Measurements from ENCODE around the gene ST6GAL1.
"Not testable (repeated sequence)": the region's sequence is repeated elsewhere in the genome, so short reads cannot be mapped to it uniquely, and the experiment has no call there.

ST6GAL1 gene

DNA sequence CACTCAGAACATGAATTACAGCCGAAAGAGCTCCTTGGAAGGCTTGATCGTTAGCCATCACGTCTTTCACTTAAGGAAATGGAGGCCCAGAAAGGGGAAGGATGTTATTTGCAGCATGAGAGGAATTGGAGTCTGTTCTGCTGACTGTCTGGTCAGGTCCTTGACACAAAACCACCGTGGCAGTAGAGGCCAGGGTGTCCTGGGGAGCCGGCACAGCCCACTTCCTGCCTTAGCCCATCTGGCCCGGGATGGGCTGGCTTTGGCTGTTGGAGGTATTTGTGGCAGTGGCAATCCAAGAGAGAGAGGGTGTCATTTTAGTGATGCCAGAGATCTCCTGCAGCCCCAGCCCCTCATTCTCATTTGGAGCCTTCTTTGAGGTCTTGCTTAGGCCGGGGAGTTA lies 37.4 kb downstream of the ST6GAL1 start:
- DNase-seq (ENCODE audit: low spot score), result no peak

- no peak for DNase-seq (ENCODE audit: low spot score)
Measured at GRCh38 chr3:186969607-186970006, 39.3 kb downstream of the ST6GAL1 start.

DNA sequence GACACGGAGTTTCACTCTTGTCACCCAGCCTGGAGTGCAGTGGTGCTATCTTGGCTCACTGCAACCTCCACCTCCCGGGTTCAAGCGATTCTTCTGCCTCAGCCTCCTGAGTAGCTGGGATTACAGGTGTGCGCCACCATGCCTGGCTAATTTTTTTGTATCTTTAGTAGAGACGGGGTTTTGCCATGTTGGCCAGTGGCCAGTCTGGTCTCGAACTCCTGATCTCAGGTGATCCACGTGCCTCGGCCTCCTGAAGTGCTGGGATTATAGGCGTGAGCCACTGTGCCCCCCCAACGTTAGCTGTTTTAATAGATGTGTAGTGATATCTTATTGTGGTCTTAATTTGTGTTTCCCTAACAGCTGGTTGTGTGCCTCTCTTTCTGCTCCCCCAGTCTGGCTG lies 40.8 kb downstream of the ST6GAL1 start:
- DNase-seq (ENCODE audit: low spot score), result not testable (repeated sequence)

DNA sequence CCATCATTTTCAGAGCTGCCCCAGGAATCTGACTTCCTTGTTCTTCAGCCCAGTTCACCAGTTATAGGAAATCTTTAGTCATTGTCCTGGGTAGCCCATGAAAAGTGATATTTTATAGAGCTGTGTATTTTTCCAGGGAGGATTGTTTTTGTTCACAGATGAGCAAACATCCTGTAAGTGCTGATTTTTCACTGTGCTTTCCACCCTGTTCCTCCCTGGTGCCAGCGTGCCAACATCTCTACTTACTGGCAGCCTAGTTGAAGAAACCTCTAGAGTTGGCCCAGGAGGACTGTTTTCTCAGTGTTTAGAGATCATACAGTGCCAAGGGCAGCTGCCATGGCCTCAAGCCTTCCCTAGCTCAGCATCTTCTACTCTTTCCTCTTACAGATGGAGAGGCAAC lies 41.3 kb downstream of the ST6GAL1 start:
- DNase-seq (ENCODE audit: low spot score), result no peak

GRCh38 chr3:186973702-186974101 lies 43.4 kb downstream of the ST6GAL1 start:
- no peak for DNase-seq (ENCODE audit: low spot score)

GRCh38 chr3:186974824-186975313 lies 44.5 kb downstream of the ST6GAL1 start:
- no peak for DNase-seq (ENCODE audit: low spot score)

DNA sequence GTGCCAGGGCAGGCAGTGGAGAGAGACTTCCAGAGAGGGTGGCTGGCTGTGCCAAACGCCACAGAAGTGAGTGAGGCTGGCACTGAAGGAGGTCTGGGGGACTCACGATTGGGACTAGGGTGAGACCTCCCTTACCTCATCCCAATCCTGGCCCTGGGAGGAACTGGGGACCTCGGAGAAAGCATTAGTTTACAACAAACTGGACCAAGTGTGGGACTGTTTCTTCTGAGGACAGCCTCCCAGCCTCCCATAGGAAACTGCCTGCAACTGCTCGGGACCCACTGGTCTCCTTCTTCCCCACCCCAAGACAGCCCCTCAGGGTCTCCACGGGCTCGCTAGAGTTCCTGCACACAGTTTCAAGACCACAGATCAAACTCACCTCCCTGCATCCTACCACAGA lies 45.4 kb downstream of the ST6GAL1 start:
- no peak for DNase-seq (ENCODE audit: low spot score)

DNA sequence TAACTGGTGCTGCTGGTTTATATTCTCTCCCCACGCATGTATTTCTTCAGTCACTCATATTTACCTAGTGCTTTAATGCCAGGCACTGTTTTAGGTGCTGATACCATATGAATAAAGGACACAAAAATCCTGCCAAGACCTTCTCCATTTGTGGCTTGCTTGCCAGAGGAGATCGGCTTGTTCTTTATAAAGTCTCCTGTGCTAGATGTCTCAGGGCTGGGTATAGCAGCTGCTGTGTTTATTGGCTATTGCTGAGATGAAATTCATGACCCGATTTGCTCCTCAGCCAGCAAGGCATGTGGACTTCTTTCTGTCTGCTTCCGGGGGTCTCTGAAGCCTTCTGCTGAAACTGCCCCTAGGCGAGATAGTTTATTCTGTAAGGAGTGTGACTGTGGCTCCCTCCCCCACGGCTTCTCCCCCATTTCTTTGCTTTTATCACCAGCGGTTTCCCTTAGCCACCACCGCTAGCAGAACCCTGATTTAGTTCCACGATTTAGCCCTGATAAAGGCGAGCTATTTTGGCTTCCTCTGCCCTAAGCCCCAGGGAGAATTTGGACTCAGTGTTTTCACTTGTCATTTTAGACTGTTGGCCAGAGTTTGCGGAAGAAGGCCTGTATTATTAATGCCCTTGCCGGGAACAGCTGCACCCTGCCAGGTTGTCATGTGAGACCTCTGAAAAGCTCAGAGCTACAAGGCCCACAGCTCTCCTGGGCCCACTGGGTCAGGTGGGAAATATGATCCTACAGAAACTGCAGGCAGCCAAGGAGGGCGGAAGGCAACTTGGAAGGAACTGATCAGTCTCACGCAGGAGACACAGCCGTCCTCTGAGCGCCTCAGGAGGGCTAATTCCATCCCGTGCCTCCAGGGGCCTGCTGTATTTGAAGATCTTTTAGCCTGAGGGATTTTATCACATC lies 46.8 kb downstream of the ST6GAL1 start:
- DNase-seq (ENCODE audit: low spot score), result peak; percentile 53

- DNase-seq (ENCODE audit: low spot score), result no peak
Measured at GRCh38 chr3:186978712-186979111, 48.4 kb downstream of the ST6GAL1 start.

- DNase-seq (ENCODE audit: low spot score), result no peak
Measured at GRCh38 chr3:186979852-186980251, 49.5 kb downstream of the ST6GAL1 start.

DNA sequence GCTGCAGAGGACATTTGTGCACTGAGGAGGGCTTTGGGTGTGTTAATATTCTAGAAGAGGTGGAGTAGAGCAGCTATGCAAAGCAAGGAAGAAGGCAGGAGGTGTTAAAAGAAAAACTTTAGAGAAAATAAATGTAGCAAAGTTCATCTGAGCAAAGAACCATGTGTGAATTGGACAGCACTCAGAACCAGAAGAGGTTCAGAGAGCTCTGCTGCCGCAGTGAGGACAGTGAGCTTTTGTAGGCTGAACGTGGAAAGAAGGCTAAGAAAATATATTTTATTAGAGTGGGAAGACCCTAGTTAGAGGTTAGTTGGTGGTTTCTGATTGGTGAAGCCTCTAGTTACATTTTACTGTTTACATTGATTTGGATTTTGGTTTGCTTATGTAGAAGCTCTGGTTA lies 50.7 kb downstream of the ST6GAL1 start:
- DNase-seq (ENCODE audit: low spot score), result no peak

DNA sequence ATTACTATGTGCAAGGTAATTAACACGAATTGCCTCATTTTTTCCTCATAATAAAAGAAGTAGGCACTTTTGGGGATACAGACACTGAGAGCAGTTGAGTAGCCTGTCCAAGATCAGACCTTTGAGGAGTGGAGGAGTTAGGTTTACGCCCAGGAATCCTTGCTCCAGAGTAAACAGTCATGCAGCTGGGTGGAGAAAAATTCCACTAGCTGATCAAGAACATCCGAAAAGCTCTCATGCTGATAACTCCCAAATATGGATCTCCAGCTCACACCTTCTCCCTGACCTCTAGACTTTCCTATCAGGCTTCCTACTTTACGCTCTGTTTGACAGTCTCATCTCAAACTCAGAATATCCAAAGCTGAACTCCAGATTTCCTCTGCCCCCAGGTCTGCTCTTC lies 53.3 kb downstream of the ST6GAL1 start:
- DNase-seq (ENCODE audit: low spot score), result no peak

- no peak for DNase-seq (ENCODE audit: low spot score)
Measured at GRCh38 chr3:186984064-186984463, 53.7 kb downstream of the ST6GAL1 start.

GRCh38 chr3:186985661-186986364 lies 55.5 kb downstream of the ST6GAL1 start:
- peak; percentile 13 for DNase-seq (ENCODE audit: low spot score)

DNA sequence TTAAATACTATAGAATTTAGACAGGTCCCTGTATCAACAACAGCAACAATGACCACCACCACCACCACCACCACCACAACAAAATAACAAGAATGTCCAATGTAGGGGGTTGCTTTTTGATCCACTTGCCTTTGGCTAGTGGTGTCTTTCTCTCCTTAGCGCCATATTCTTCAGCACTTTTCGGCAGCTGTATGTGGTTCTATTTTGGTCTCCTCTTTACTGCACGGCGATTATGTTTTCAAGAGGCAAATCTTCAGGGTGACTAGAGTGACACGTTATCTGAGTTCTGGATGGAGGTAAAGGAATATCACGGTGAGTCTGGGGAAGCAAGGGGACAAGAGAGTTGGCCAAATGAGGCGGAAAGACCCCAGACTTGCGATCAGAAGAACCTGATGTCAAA lies 56.1 kb downstream of the ST6GAL1 start:
- DNase-seq (ENCODE audit: low spot score), result no peak

DNA sequence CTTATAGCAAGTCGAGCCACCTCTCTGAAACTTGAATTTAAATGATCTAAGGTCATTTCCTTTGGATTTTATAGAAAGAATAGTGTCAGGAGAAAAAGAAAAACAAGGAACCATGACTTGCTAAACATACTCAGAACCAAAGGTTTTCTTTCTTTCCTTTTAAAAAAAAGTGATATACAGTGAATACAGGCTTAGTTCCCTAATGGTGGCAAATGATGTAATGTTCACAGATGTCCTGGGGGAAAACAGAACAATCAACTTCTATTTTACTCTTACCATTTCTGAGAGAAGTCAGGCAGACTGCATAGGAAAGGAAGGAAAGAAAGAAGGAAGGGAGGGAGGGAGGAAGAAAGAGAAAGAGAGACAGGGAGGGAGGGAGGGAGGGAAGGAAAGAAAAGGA lies 56.5 kb downstream of the ST6GAL1 start:
- no peak for DNase-seq (ENCODE audit: low spot score)

DNA sequence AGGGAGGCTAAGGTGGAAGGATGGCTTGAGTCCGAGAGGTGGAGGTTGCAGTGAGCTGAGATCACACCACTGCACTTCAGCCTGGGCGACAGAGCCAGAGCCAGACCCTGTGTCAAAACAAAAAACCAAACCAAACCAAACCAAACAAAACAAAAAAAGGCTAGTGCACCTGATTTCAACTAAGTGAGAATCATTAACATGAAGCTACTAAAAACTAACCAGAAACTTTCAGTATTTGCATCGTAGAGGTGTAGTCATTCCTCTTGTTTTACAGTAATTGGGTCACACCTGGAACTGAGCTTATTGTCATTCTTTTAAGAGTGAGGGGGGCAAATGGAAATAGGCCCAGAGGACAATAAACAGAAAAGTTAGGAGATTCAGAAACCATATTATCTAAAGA lies 58.5 kb downstream of the ST6GAL1 start:
- no peak for DNase-seq (ENCODE audit: low spot score)

GRCh38 chr3:186989429-186989828 lies 59.1 kb downstream of the ST6GAL1 start:
- DNase-seq (ENCODE audit: low spot score), result no peak

- no peak for DNase-seq (ENCODE audit: low spot score)
Measured at GRCh38 chr3:186990277-186990676, 60.0 kb downstream of the ST6GAL1 start.

DNA sequence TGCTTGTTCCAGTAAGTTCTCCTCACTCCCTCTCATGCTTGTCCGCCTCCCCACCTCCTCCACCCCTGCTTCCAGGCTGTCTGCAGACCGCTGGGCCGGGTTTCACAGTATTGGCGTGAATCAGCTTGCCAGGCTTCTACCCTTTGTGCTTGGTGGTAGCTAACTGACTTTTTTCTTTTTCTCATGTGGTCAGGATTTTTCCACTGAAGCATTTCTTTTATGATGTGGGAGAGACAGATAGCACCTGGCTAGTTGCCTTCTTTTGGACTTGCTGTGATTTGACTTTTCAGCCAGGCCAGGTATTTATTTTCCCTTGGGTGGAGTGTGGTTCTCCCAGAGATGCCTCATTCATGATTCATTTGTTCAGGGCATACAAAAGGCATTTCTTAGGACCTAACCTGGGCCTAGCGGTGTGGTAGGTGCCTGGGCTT lies 60.6 kb downstream of the ST6GAL1 start:
- DNase-seq (ENCODE audit: low spot score), result no peak

DNA sequence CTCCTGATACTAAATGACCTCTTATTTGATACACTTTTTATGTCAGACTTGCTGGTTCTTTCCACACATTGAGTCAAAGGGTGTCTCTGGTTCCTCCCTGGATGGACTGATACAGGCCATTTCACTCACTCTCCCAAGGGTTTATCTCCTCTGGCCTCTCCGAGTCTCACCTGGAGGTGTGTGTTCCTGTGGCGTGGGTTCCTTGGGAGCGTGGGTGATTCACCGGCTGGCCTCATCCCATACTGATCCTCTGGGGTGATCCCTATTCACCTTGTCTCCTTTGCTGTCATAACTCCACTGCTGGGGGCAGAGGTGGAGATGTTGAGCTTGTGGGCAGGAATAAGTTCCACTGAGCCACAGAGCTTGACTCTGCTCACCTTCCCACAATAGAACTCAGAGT lies 61.1 kb downstream of the ST6GAL1 start:
- DNase-seq (ENCODE audit: low spot score), result no peak

GRCh38 chr3:186992096-186992495 lies 61.8 kb downstream of the ST6GAL1 start:
- not testable (repeated sequence) for DNase-seq (ENCODE audit: low spot score)

DNA sequence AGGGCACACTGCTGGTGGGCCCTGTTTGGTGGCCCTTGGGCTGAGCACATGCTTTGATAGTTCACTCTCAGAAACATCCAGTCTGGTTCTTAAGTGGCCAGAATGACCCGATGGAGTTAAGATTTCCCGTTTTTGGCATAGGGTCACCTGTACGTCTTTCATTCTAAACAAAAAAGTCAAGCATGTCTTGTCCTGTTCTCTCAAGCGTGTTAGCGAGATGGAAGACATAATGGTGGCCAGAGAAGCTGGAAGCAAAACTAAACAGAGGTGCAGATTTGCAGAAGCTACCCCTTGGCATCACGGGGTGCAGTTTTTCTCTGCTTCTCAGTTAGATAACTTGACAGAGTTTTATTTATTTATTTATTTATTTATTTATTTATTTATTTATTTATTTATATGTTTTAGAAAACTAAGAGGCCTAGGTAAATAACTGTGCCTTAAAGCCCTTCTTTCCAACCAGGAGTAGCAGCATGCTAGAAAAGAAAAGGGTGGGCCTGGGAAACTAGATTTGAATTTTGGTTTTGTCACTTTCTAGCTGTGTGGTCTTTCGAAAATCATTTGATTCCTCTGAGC lies 63.0 kb downstream of the ST6GAL1 start:
- no peak for DNase-seq (ENCODE audit: low spot score)

Data from ecto neural progenitor cell (in vitro differentiated cells).